ENCODE measurements around the gene ZNF385A. TPM values are rescaled to one million over a fixed set of nuclear protein-coding genes. Genes with fewer than 3 reads are reported as not detected.
"Not testable (repeated sequence)": the region's sequence is repeated elsewhere in the genome, so short reads cannot be mapped to it uniquely, and the experiment has no call there.

Gene ZNF385A
- total and polyA plus RNA-seq, 4 donors, result 2.5 to 4.0 (median 2.8) TPM

GRCh38 chr12:54329759-54330158 lies 54.8 kb downstream of the ZNF385A start:
- Histone ChIP-seq H3K36me3 (ENCODE audit: control insufficient read depth in 4 of 4, insufficient read depth in 3 of 4, low read depth in 1 of 4, low read length in 3 of 4) (no peaks in the 10 kb centered on the region), H3K27me3 (ENCODE audit: control insufficient read depth in 4 of 4, insufficient read depth in 4 of 4, low read length in 3 of 4) (no peaks in the 10 kb centered on the region), H3K4me1 (ENCODE audit: control insufficient read depth in 4 of 4, insufficient read depth in 4 of 4, low read length in 3 of 4) (peaks cover 8 to 19% (median 17%) of the 10 kb centered on the region in 4 donors), H3K4me3 (ENCODE audit: low read depth in 1 of 3, low read length in 3 of 3) (no peak overlapping the region), H3K9ac (ENCODE audit: low read depth in 1 of 2, low read length in 2 of 2) (no peak overlapping the region), H3K27ac (ENCODE audit: low read depth in 1 of 2, low read length in 2 of 2) (no peak overlapping the region), H3K9me3 (ENCODE audit: control insufficient read depth in 4 of 4, low read length in 3 of 4) (no peaks in the 10 kb centered on the region)
- WGBS, result 89% methylated on average over 5 of the region's 5 CpGs
- no peak for DNase-seq (ENCODE audit: low spot score)
- no peak for TF ChIP-seq FOXA1 (IDR thresholded peaks at IDR 0.05)
- no peak for TF ChIP-seq ZBTB33 (IDR thresholded peaks at IDR 0.05)
- TF ChIP-seq GABPA (IDR thresholded peaks at IDR 0.05 in 1 of 2, conservative IDR thresholded peaks at IDR 0.05 in 1 of 2), result no peak
- TF ChIP-seq HNF4G (IDR thresholded peaks at IDR 0.05), result no peak
- no peak for TF ChIP-seq RAD21 (IDR thresholded peaks at IDR 0.05)
- TF ChIP-seq ATF3 (IDR thresholded peaks at IDR 0.05), result no peak
- no peak for TF ChIP-seq HNF4A (conservative IDR thresholded peaks at IDR 0.05)
- no peak for TF ChIP-seq SP1 (IDR thresholded peaks at IDR 0.05)
- no peak for TF ChIP-seq MAX (IDR thresholded peaks at IDR 0.05)

GRCh38 chr12:54328595-54329337 lies 55.8 kb downstream of the ZNF385A start:
- H3K9me3 ChIP-seq (ENCODE audit: control insufficient read depth in 4 of 4, low read length in 3 of 4), result no peaks in the 10 kb centered on the region
- no peak for DNase-seq (ENCODE audit: low spot score)
- no peaks in the 10 kb centered on the region for H3K36me3 ChIP-seq (ENCODE audit: control insufficient read depth in 4 of 4, insufficient read depth in 3 of 4, low read depth in 1 of 4, low read length in 3 of 4)
- WGBS, result 85% methylated on average over 6 of the region's 6 CpGs
- no peak overlapping the region for H3K4me3 ChIP-seq (ENCODE audit: low read depth in 1 of 3, low read length in 3 of 3)
- H3K4me1 ChIP-seq (ENCODE audit: control insufficient read depth in 4 of 4, insufficient read depth in 4 of 4, low read length in 3 of 4), result peaks cover 8 to 21% (median 18%) of the 10 kb centered on the region in 4 donors
- TF ChIP-seq MAX (IDR thresholded peaks at IDR 0.05), result no peak
- no peak for TF ChIP-seq ATF3 (IDR thresholded peaks at IDR 0.05)
- TF ChIP-seq TAF1 (conservative IDR thresholded peaks at IDR 0.05), result no peak
- TF ChIP-seq YY1 (IDR thresholded peaks at IDR 0.05), result no peak
- no peak overlapping the region for H3K27ac ChIP-seq (ENCODE audit: low read depth in 1 of 2, low read length in 2 of 2)
- H3K27me3 ChIP-seq (ENCODE audit: control insufficient read depth in 4 of 4, insufficient read depth in 4 of 4, low read length in 3 of 4), result no peaks in the 10 kb centered on the region
- H3K9ac ChIP-seq (ENCODE audit: low read depth in 1 of 2, low read length in 2 of 2), result no peak overlapping the region

- H3K36me3 ChIP-seq (ENCODE audit: control insufficient read depth in 4 of 4, insufficient read depth in 3 of 4, low read depth in 1 of 4, low read length in 3 of 4); DNase-seq (ENCODE audit: low spot score); H3K27me3 ChIP-seq (ENCODE audit: control insufficient read depth in 4 of 4, insufficient read depth in 4 of 4, low read length in 3 of 4); H3K9me3 ChIP-seq (ENCODE audit: control insufficient read depth in 4 of 4, low read length in 3 of 4): not testable (repeated sequence)
- WGBS, result 45% methylated on average over 22 of the region's 22 CpGs
- Histone ChIP-seq H3K4me3 (ENCODE audit: low read depth in 1 of 3, low read length in 3 of 3) (peak overlapping the region; percentile 64 to 99 (median 98)), H3K4me1 (ENCODE audit: control insufficient read depth in 4 of 4, insufficient read depth in 4 of 4, low read length in 3 of 4) (peaks cover 2 to 21% (median 17%) of the 10 kb centered on the region in 4 donors), H3K27ac (ENCODE audit: low read depth in 1 of 2, low read length in 2 of 2) (peak overlapping the region; percentile 81 to 90), H3K9ac (ENCODE audit: low read depth in 1 of 2, low read length in 2 of 2) (peak overlapping the region; percentile 95 to 97)
These were observed 59.0 kb downstream of the ZNF385A start for GRCh38 chr12:54325442-54326109.
